Smooth muscle cell (in vitro differentiated cells): Measurements from ENCODE around the gene FEM1A. TPM values are rescaled to one million over a fixed set of nuclear protein-coding genes. Genes with fewer than 3 reads are reported as not detected.
"Not testable (repeated sequence)": the region's sequence is repeated elsewhere in the genome, so short reads cannot be mapped to it uniquely, and the experiment has no call there.

Experiments used
- DNase-seq: peaks from one replicate; lab custom pipeline; 2025; ENCODE audit not compliant: unreplicated experiment; lab: John Stamatoyannopoulos, UW
- H2AFZ ChIP-seq: fragments of 200-600 bp; sonication (generic); 2 replicates; pipeline ENCODE4 v1.6.0; 2016; ENCODE audit warnings: antibody characterized with exemption, low read depth, mild to moderate bottlenecking
- H3F3A ChIP-seq: fragments of 200-600 bp; sonication (generic); 2 replicates; pipeline ENCODE4 v1.6.0; 2017; ENCODE audit warnings: antibody characterized with exemption, low read depth
- H3K27ac ChIP-seq: fragments of 200-600 bp; sonication (generic); 2 replicates; pipeline ENCODE4 v1.5.1; 2016; ENCODE audit warnings: low read depth, mild to moderate bottlenecking
- H3K27me3 ChIP-seq: fragments of 200-600 bp; sonication (generic); 2 replicates; pipeline ENCODE4 v1.6.1; 2016; ENCODE audit warnings: low read depth, mild to moderate bottlenecking
- H3K36me3 ChIP-seq: fragments of 200-600 bp; sonication (generic); 2 replicates; pipeline ENCODE4 v1.5.1; 2016; ENCODE audit warnings: low read depth
- H3K4me1 ChIP-seq: fragments of 200-600 bp; sonication (generic); 2 replicates; pipeline ENCODE4 v1.5.1; 2016; ENCODE audit warnings: low read depth
- H3K4me2 ChIP-seq: fragments of 200-600 bp; sonication (generic); 2 replicates; pipeline ENCODE4 v1.6.0; 2016; ENCODE audit warnings: mild to moderate bottlenecking
- H3K4me3 ChIP-seq: fragments of 200-600 bp; sonication (generic); 2 replicates; pipeline ENCODE4 v1.5.1; 2016; ENCODE audit warnings: mild to moderate bottlenecking
- H3K79me2 ChIP-seq: fragments of 200-600 bp; sonication (generic); 2 replicates; pipeline ENCODE4 v1.6.0; 2016; ENCODE audit warnings: low read depth, mild to moderate bottlenecking
- H3K9ac ChIP-seq: fragments of 200-600 bp; sonication (generic); 2 replicates; pipeline ENCODE4 v1.6.0; 2016; ENCODE audit warnings: low read depth
- H3K9me3 ChIP-seq: fragments of 200-600 bp; sonication (generic); replicated peaks from 2 replicates; pipeline ENCODE4 v1.5.1; 2016; ENCODE audit warnings: low read depth
- H4K20me1 ChIP-seq: fragments of 200-600 bp; sonication (generic); 2 replicates; pipeline ENCODE4 v1.6.0; 2016; ENCODE audit warnings: low read depth
- WGBS: methylation state at CpG from one replicate; pipeline ENCODE4 v1.1.7; 2016; ENCODE audit warnings: low lambda C conversion rate; 5-methylcytosine and 5-hydroxymethylcytosine counted together
- polyA plus RNA-seq: library from polyadenylated mRNA; unstranded; fragments of >200 nt; fragmentation: Nextera tagmentation; extraction: Ambion mirVana; gene quantifications from 2 replicates; pipeline ENCODE4 v1.2.1, GENCODE V29; 2016
- total RNA-seq: library from RNA; depleted of rRNA; stranded (reverse); fragments of >200 nt; gene quantifications from 2 replicates; pipeline ENCODE4 v1.2.3, GENCODE V29; 2014
- TF ChIP-seq, protein P1 (sequence below): fragments of 200-600 bp; sonication (generic); IDR thresholded peaks from 2 replicates; pipeline ENCODE4 v1.5.1; 2017; ENCODE audit warnings: borderline replicate concordance, mild to moderate bottlenecking, antibody characterized with exemption; ENCODE audit not compliant: insufficient read depth, poor library complexity, severe bottlenecking

FEM1A gene
- total and polyA plus RNA-seq, 2 experiments from 2014 or later = 1.6 to 7.1 TPM

GRCh38 chr19:4780860-4781259 is 10.7 kb upstream of the FEM1A start:
- no peak overlapping the region for H3K4me3 ChIP-seq
- H3K27me3 ChIP-seq = no peaks in the 10 kb centered on the region
- no peak for DNase-seq
- H3K4me2 ChIP-seq = no peak overlapping the region
- no peak overlapping the region for H3K9ac ChIP-seq
- TF ChIP-seq, protein P1, sequence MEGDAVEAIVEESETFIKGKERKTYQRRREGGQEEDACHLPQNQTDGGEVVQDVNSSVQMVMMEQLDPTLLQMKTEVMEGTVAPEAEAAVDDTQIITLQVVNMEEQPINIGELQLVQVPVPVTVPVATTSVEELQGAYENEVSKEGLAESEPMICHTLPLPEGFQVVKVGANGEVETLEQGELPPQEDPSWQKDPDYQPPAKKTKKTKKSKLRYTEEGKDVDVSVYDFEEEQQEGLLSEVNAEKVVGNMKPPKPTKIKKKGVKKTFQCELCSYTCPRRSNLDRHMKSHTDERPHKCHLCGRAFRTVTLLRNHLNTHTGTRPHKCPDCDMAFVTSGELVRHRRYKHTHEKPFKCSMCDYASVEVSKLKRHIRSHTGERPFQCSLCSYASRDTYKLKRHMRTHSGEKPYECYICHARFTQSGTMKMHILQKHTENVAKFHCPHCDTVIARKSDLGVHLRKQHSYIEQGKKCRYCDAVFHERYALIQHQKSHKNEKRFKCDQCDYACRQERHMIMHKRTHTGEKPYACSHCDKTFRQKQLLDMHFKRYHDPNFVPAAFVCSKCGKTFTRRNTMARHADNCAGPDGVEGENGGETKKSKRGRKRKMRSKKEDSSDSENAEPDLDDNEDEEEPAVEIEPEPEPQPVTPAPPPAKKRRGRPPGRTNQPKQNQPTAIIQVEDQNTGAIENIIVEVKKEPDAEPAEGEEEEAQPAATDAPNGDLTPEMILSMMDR = no peak
- H3K36me3 ChIP-seq = no peaks in the 10 kb centered on the region
- H3K4me1 ChIP-seq = no peaks in the 10 kb centered on the region
- H4K20me1 ChIP-seq = no peaks in the 10 kb centered on the region
- H2AFZ ChIP-seq = no peak overlapping the region
- H3K79me2 ChIP-seq = no peaks in the 10 kb centered on the region
- H3F3A ChIP-seq = no peaks in the 10 kb centered on the region
- 81% methylated on average over 6 of the region's 6 CpGs for WGBS
- H3K9me3 ChIP-seq = no peaks in the 10 kb centered on the region
- H3K27ac ChIP-seq = no peak overlapping the region

DNA sequence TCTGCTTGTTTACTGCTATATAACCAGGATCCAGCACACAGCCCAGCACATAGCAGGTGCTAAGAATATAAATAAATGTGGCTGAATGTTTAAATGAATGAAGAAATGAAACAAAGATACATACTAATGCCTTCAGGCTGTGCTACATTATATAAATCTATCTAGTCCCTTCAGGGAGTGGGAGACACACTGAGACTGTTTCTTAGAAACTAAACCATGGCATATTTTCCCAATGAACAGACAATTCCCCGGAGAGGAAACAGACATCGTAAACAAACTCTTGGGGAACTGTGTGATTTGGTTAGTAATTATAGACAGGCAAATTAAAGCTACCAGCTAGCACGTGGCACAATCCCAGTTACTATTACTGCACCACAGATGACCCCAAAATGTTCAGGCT is 9.7 kb upstream of the FEM1A start:
- H4K20me1 ChIP-seq = no peaks in the 10 kb centered on the region
- 66% methylated on average over 3 of the region's 3 CpGs for WGBS
- TF ChIP-seq, protein P1 = no peak
- no peaks in the 10 kb centered on the region for H3K79me2 ChIP-seq
- H3K9ac ChIP-seq = no peak overlapping the region
- H3K36me3 ChIP-seq = no peaks in the 10 kb centered on the region
- DNase-seq = no peak
- no peaks in the 10 kb centered on the region for H3K4me1 ChIP-seq
- no peak overlapping the region for H3K4me3 ChIP-seq
- no peak overlapping the region for H3K4me2 ChIP-seq
- no peak overlapping the region for H2AFZ ChIP-seq
- no peaks in the 10 kb centered on the region for H3F3A ChIP-seq
- H3K27ac ChIP-seq = no peak overlapping the region
- no peaks in the 10 kb centered on the region for H3K9me3 ChIP-seq
- H3K27me3 ChIP-seq = no peaks in the 10 kb centered on the region

DNA sequence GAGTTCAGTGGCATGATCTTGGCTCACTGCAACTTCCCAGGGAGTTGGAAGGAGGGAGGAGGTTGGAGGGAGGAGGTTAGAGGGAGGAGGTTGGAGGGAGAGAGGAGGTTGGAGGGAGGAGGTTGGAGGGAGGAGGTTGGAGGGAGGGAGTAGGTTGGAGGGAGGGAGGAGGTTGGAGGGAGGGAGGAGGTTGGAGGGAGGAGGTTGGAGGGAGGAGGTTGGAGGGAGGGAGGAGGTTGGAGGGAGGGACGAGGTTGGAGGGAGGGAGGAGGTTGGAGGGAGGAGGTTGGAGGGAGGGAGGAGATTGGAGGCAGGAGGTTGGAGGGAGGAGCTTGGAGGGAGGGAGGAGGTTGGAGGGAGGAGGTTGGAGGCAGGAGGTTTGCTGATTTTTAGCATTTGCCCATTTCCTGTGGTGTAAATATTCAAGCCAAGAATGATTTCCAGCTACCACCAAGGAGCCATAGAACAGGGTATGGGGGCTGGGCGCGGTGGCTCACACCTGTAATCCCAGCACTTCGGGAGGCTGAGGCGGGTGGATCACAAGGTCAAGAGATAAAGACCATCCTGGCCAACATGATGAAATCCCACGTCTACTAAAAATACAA is 5.0 kb upstream of the FEM1A start:
- H3K36me3 ChIP-seq, H4K20me1 ChIP-seq, H3K27ac ChIP-seq, H3K4me2 ChIP-seq, H2AFZ ChIP-seq, H3K27me3 ChIP-seq, DNase-seq, H3K4me3 ChIP-seq, H3F3A ChIP-seq, H3K9ac ChIP-seq, H3K79me2 ChIP-seq, H3K9me3 ChIP-seq, H3K4me1 ChIP-seq: not testable (repeated sequence)
- WGBS = 91% methylated on average over 5 of the region's 6 CpGs

GRCh38 chr19:4792019-4792865 is 708 bp downstream of the FEM1A start:
- not testable (repeated sequence) for H3K36me3 ChIP-seq
- WGBS = 14% methylated on average over 68 of the region's 75 CpGs
- peaks cover 35% of the 10 kb centered on the region for H3K79me2 ChIP-seq

GRCh38 chr19:4792866-4793195 is 1.3 kb downstream of the FEM1A start:
- DNase-seq, H4K20me1 ChIP-seq, H3K9me3 ChIP-seq, H3K36me3 ChIP-seq, H3K27ac ChIP-seq, H3K4me1 ChIP-seq, H2AFZ ChIP-seq, H3K27me3 ChIP-seq, H3K9ac ChIP-seq, H3F3A ChIP-seq: not testable (repeated sequence)
- H3K4me2 ChIP-seq = peak overlapping the region; percentile 98
- H3K79me2 ChIP-seq = peaks cover 35% of the 10 kb centered on the region
- H3K4me3 ChIP-seq = peak overlapping the region; percentile 91
- 97% methylated on average over 24 of the region's 24 CpGs for WGBS

More at GRCh38 chr19:4792019-4792865, 708 bp downstream of the FEM1A start:
- Histone ChIP-seq H3K4me3 (peak overlapping the region; percentile 91), H3K27ac (peak overlapping the region; percentile 88), H3K4me2 (peak overlapping the region; percentile 98), H3K9ac (peak overlapping the region; percentile 99), H2AFZ (peak overlapping the region; percentile 82)
- H3K4me1 ChIP-seq, H4K20me1 ChIP-seq, DNase-seq, H3K9me3 ChIP-seq, H3F3A ChIP-seq, H3K27me3 ChIP-seq: not testable (repeated sequence)

- H2AFZ ChIP-seq, H3F3A ChIP-seq: not testable (repeated sequence)
These were observed 1.7 kb downstream of the FEM1A start for GRCh38 chr19:4793278-4793677.

More at GRCh38 chr19:4793278-4793677, 1.7 kb downstream of the FEM1A start:
- not testable (repeated sequence) for DNase-seq, H3K4me1 ChIP-seq, H3K9ac ChIP-seq, H3K27me3 ChIP-seq, H4K20me1 ChIP-seq, H3K9me3 ChIP-seq, H3K4me3 ChIP-seq, H3K27ac ChIP-seq, H3K36me3 ChIP-seq, H3K4me2 ChIP-seq
- H3K79me2 ChIP-seq = peaks cover 35% of the 10 kb centered on the region
- WGBS = 95% methylated on average over 18 of the region's 19 CpGs
